ENCODE results near the gene TAAR8. TPM values are rescaled to one million over a fixed set of nuclear protein-coding genes. Genes with fewer than 3 reads are reported as not detected.

The TAAR8 gene
- polyA plus RNA-seq, 1 of the 3 experiments (the other 2 are of a cell fraction), result not detected

DNA sequence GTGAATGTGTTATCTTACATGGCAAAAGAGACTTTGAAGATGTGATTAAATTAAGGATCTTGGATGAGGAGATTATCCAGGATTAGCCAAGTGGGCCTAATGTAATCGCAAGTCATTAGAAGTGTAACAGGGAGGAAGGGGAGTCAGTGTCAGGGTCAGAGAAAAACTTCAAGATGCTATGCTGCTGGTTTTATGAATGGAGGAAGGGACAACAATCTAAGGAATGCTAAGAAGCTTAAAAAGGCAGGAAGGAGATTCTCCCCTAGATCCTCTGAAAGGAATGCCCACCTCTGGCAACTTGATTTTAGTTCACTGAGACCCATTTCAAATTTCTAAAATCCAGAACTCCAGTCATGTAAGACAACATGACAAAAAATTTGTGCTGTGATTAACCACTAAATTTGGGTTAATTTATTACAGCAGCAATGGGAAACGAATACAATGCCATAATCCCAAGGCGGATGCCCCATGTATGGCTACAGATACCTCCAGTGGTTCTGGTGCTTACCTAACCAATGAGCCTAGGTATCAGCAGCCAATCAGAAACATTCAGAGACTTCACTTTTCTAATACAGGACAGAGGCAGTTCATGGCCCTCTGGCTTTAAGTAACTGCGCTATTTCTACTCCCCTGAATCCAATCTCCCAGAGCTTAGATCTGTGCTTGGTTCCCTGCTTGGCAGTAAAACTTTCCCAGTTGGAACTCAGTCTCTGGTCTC lies 3.6 kb upstream of the TAAR8 start:
- POLR2A ChIA-PET, result no interaction called here
- Histone ChIP-seq H3K9me2 (no peaks in the 10 kb centered on the region), H3K9ac (no peak overlapping the region), H3K27me3 (ENCODE audit: insufficient read depth) (peaks cover 26% of the 10 kb centered on the region), H3K4me2 (no peak overlapping the region), H3K79me2 (ENCODE audit: insufficient read depth) (no peaks in the 10 kb centered on the region), H3K36me3 (replicated peaks in 1 of 2; ENCODE audit: control insufficient read depth in 1 of 2, insufficient read depth in 2 of 2, low read length in 1 of 2) (no peaks in the 10 kb centered on the region), H3K27ac (ENCODE audit: low read depth in 2 of 2, low read length in 1 of 2) (no peak overlapping the region), H4K20me1 (ENCODE audit: insufficient read depth) (no peaks in the 10 kb centered on the region), H3F3A (replicated peaks; ENCODE audit: insufficient read depth) (no peaks in the 10 kb centered on the region), H3K4me3 (ENCODE audit: low read depth in 2 of 2, low read length in 1 of 2) (no peak overlapping the region), H3K9me3 (no peaks in the 10 kb centered on the region), H3K4me1 (ENCODE audit: control insufficient read depth in 1 of 2, insufficient read depth in 2 of 2, low read depth in 1 of 2, low read length in 1 of 2) (no peaks in the 10 kb centered on the region), H2AFZ (ENCODE audit: low read depth) (no peak overlapping the region)
- 2% methylated on average over 3 of the region's 4 CpGs for WGBS (ENCODE audit: low lambda C conversion rate)
- TF ChIP-seq TEAD4 (IDR thresholded peaks at IDR 0.05; ENCODE audit: borderline replicate concordance, insufficient read depth), result no peak
- no peak for TF ChIP-seq GATA2 (CRISPR knock-in tag; IDR thresholded peaks at IDR 0.05)
- no peak for TF ChIP-seq GABPA (IDR thresholded peaks at IDR 0.05; ENCODE audit: low read depth)
- no peak for TF ChIP-seq SIN3A (IDR thresholded peaks at IDR 0.05; ENCODE audit: borderline replicate concordance, low read depth, low read length)
- CTCF ChIA-PET, result no interaction called here
- no peak for DNase-seq

GRCh38 chr6:132551214-132551613 lies 1.3 kb upstream of the TAAR8 start:
- POLR2A ChIA-PET, result no interaction called here
- peaks cover 18% of the 10 kb centered on the region for H3K27me3 ChIP-seq (ENCODE audit: insufficient read depth)
- WGBS (ENCODE audit: low lambda C conversion rate), result 0% methylated on average over 4 of the region's 4 CpGs
- TF ChIP-seq, protein P1, sequence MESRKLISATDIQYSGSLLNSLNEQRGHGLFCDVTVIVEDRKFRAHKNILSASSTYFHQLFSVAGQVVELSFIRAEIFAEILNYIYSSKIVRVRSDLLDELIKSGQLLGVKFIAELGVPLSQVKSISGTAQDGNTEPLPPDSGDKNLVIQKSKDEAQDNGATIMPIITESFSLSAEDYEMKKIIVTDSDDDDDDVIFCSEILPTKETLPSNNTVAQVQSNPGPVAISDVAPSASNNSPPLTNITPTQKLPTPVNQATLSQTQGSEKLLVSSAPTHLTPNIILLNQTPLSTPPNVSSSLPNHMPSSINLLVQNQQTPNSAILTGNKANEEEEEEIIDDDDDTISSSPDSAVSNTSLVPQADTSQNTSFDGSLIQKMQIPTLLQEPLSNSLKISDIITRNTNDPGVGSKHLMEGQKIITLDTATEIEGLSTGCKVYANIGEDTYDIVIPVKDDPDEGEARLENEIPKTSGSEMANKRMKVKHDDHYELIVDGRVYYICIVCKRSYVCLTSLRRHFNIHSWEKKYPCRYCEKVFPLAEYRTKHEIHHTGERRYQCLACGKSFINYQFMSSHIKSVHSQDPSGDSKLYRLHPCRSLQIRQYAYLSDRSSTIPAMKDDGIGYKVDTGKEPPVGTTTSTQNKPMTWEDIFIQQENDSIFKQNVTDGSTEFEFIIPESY (IDR thresholded peaks at IDR 0.05; ENCODE audit: borderline replicate concordance, low read depth), result no peak
- TF ChIP-seq TCF12 (IDR thresholded peaks at IDR 0.05) (no peak), FOXM1 (IDR thresholded peaks at IDR 0.05; ENCODE audit: low read depth) (no peak), TAF1 (IDR thresholded peaks at IDR 0.05; ENCODE audit: borderline replicate concordance, low read depth, low read length) (no peak), NRF1 (IDR thresholded peaks at IDR 0.05; ENCODE audit: low read depth, low read length) (no peak), POLR2AphosphoS5 (IDR thresholded peaks at IDR 0.05; ENCODE audit: low read depth, low read length) (no peak), IRF3 (IDR thresholded peaks at IDR 0.05; ENCODE audit: low read depth, low read length) (no peak), GABPA (IDR thresholded peaks at IDR 0.05; ENCODE audit: low read depth) (no peak), RFX5 (IDR thresholded peaks at IDR 0.05; ENCODE audit: low read length) (no peak), MEF2A (IDR thresholded peaks at IDR 0.05; ENCODE audit: borderline replicate concordance, low read depth) (no peak), RXRA (IDR thresholded peaks at IDR 0.05; ENCODE audit: borderline replicate concordance, low read depth) (no peak), TEAD4 (IDR thresholded peaks at IDR 0.05; ENCODE audit: borderline replicate concordance, insufficient read depth) (no peak)
- TF ChIP-seq, protein P2, sequence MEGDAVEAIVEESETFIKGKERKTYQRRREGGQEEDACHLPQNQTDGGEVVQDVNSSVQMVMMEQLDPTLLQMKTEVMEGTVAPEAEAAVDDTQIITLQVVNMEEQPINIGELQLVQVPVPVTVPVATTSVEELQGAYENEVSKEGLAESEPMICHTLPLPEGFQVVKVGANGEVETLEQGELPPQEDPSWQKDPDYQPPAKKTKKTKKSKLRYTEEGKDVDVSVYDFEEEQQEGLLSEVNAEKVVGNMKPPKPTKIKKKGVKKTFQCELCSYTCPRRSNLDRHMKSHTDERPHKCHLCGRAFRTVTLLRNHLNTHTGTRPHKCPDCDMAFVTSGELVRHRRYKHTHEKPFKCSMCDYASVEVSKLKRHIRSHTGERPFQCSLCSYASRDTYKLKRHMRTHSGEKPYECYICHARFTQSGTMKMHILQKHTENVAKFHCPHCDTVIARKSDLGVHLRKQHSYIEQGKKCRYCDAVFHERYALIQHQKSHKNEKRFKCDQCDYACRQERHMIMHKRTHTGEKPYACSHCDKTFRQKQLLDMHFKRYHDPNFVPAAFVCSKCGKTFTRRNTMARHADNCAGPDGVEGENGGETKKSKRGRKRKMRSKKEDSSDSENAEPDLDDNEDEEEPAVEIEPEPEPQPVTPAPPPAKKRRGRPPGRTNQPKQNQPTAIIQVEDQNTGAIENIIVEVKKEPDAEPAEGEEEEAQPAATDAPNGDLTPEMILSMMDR (IDR thresholded peaks at IDR 0.05), result no peak
- TF ChIP-seq, protein P3, sequence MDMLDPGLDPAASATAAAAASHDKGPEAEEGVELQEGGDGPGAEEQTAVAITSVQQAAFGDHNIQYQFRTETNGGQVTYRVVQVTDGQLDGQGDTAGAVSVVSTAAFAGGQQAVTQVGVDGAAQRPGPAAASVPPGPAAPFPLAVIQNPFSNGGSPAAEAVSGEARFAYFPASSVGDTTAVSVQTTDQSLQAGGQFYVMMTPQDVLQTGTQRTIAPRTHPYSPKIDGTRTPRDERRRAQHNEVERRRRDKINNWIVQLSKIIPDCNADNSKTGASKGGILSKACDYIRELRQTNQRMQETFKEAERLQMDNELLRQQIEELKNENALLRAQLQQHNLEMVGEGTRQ (IDR thresholded peaks at IDR 0.05; ENCODE audit: borderline replicate concordance, low read depth, low read length), result no peak
- TF ChIP-seq, protein P4, sequence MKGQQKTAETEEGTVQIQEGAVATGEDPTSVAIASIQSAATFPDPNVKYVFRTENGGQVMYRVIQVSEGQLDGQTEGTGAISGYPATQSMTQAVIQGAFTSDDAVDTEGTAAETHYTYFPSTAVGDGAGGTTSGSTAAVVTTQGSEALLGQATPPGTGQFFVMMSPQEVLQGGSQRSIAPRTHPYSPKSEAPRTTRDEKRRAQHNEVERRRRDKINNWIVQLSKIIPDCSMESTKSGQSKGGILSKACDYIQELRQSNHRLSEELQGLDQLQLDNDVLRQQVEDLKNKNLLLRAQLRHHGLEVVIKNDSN (IDR thresholded peaks at IDR 0.05; ENCODE audit: borderline replicate concordance, low read depth), result no peak

More at GRCh38 chr6:132551214-132551613, 1.3 kb upstream of the TAAR8 start:
- CTCF ChIA-PET, result interaction anchor here (2.9 kb wide), 1 partner anchor 21 kb away, joined by 11 read pairs; no protein-coding TSS in a partner anchor
- DNase-seq, result no peak
- no peaks in the 10 kb centered on the region for H3K79me2 ChIP-seq (ENCODE audit: insufficient read depth)
- no peaks in the 10 kb centered on the region for H3F3A ChIP-seq (replicated peaks; ENCODE audit: insufficient read depth)
- H3K4me2 ChIP-seq, result no peak overlapping the region
- no peaks in the 10 kb centered on the region for H4K20me1 ChIP-seq (ENCODE audit: insufficient read depth)
- H3K36me3 ChIP-seq (replicated peaks in 1 of 2; ENCODE audit: control insufficient read depth in 1 of 2, insufficient read depth in 2 of 2, low read length in 1 of 2), result no peaks in the 10 kb centered on the region
- no peak overlapping the region for H2AFZ ChIP-seq (ENCODE audit: low read depth)
- H3K4me3 ChIP-seq (ENCODE audit: low read depth in 2 of 2, low read length in 1 of 2), result no peak overlapping the region
- no peak overlapping the region for H3K9ac ChIP-seq
- no peaks in the 10 kb centered on the region for H3K9me2 ChIP-seq
- H3K9me3 ChIP-seq, result no peaks in the 10 kb centered on the region
- no peak overlapping the region for H3K27ac ChIP-seq (ENCODE audit: low read depth in 2 of 2, low read length in 1 of 2)
- no peaks in the 10 kb centered on the region for H3K4me1 ChIP-seq (ENCODE audit: control insufficient read depth in 1 of 2, insufficient read depth in 2 of 2, low read depth in 1 of 2, low read length in 1 of 2)

All from SK-N-SH (cell line).